ENCODE results near the gene TXNRD2.

GRCh38 chr22:19981171-19981960 lies 39.7 kb upstream of the TXNRD2 start:
- TF ChIP-seq CTCF (IDR thresholded peaks at IDR 0.05 in 2 of 3, conservative IDR thresholded peaks at IDR 0.05 in 1 of 3; ENCODE audit: borderline replicate concordance in 1 of 3, insufficient read depth in 1 of 3, low read depth in 2 of 3, low read length in 2 of 3) = no peak
- TF ChIP-seq EZH2 (IDR thresholded peaks at IDR 0.05) = no peak
- TF ChIP-seq MAX (IDR thresholded peaks at IDR 0.05) = no peak
- no peak for TF ChIP-seq ATF3 (IDR thresholded peaks at IDR 0.05)
- no peak for TF ChIP-seq POLR2AphosphoS5 (IDR thresholded peaks at IDR 0.05; ENCODE audit: low read depth, low read length)
- TF ChIP-seq POLR2A (IDR thresholded peaks at IDR 0.05; ENCODE audit: borderline replicate concordance, extremely low read depth, insufficient read depth, insufficient read length) = no peak
- no peak for TF ChIP-seq SP1 (IDR thresholded peaks at IDR 0.05; ENCODE audit: low read depth)
- TF ChIP-seq EZH2phosphoT487 (IDR thresholded peaks at IDR 0.05; ENCODE audit: borderline replicate concordance) = no peak
- no peak for TF ChIP-seq JUND (IDR thresholded peaks at IDR 0.05)
- TF ChIP-seq, protein P1, sequence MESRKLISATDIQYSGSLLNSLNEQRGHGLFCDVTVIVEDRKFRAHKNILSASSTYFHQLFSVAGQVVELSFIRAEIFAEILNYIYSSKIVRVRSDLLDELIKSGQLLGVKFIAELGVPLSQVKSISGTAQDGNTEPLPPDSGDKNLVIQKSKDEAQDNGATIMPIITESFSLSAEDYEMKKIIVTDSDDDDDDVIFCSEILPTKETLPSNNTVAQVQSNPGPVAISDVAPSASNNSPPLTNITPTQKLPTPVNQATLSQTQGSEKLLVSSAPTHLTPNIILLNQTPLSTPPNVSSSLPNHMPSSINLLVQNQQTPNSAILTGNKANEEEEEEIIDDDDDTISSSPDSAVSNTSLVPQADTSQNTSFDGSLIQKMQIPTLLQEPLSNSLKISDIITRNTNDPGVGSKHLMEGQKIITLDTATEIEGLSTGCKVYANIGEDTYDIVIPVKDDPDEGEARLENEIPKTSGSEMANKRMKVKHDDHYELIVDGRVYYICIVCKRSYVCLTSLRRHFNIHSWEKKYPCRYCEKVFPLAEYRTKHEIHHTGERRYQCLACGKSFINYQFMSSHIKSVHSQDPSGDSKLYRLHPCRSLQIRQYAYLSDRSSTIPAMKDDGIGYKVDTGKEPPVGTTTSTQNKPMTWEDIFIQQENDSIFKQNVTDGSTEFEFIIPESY (IDR thresholded peaks at IDR 0.05; ENCODE audit: extremely low read depth, insufficient replicate concordance, low read length) = no peak

Measured in HCT116 (cell line).